Measurements from ENCODE around the gene C1QC.
A peak's percentile ranks its signal among the peaks of the same experiment; 100 is the strongest.

Gene C1QC

DNA sequence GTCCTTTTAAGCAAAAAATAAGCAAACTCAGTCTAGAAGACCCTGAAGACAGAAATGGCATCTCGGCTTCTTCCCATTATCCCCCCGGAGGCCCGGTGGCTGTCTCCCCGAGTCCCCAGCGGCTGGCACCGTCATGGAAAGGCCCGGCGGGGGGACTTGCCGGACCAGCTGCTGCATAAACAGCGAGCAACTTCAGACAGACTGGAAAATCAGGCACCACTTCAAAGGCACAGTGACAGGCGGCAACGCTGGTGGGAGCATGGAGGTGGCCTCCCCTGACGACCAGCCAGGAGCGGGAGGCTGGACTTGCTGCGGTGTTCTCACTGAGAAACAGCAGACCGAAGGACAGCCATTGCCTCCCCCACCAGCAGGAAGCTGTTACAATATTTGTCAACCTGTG, 25.4 kb upstream of the C1QC start:
- FAIRE-seq (no peak), DNase-seq (ENCODE audit: insufficient read length, low spot score) (no peak)

- no peak for FAIRE-seq
- no peak for DNase-seq (ENCODE audit: insufficient read length, low spot score)
Measured at GRCh38 chr1:22619252-22619651, 24.2 kb upstream of the C1QC start.

DNA sequence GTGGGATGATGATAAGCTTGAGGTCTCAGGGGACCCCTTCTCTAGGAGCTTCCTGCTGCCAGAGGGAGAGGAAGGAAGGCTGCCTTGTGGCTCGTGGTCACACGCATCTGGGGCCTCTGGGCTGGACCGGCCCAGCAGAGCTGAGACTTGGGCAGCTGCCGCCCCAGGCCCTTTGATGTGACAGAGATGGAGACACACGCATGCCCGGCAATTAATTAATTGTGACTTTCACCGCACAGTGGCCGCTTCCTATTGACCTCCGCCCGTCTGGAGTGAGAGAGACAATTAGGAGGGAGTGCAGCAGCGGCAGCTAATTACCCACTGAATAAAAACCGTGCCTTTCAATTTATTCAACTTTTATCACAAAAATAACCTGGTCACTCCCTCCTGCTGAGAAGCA, 23.6 kb upstream of the C1QC start:
- DNase-seq (ENCODE audit: insufficient read length, low spot score) (no peak), FAIRE-seq (no peak)

DNA sequence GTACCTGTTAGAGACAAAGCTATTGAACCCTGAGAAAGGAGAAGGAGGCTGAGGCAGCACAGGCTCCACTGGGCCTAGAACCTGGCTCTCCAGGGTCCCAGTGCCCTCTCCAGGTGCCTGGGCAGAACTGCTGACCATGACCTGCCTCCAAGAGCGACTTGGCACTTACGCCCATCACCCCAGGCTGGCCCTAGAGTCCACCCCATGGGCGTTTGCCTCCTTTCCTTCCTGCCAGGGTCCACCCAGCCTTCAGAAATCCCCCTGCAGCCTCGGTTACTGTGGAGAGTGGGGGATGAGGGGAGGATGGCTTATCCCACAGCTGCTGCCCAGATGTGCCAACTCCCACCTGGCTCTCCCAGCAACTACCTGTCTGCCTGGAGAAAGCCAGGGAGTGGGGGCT, 21.7 kb upstream of the C1QC start:
- FAIRE-seq (no peak), DNase-seq (ENCODE audit: insufficient read length, low spot score) (no peak)

DNA sequence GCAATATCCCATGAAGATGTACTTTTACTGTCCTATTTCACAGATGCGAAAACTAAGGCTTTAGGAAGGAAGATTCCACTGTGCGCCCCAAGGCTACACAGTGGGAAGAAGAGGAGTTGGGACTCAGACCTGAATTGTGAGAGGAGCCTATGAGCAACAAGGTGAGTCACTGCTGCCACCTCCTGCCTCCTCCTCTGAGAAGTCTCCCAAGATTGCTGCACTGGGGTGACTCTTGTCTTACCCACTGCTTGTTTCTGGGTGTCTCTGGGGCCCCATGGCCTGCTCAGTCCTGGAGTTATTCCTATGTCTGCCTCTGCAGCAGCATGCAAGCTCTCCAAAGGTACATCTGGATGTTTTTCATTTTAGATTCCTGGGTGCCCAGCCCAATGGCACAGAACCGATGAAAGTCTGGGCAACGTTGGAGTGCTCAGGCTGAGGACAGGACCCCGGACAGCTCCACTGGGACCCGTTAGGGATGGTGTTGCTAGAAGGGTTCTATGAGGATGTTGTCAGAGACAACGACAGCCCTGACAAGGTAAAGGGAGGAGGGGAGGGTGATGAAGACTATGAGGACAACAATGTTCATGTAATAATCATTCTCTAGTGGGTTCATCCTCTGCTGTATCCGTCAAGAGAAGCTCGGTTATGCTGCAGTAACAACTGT, 18.0 kb upstream of the C1QC start:
- no peak for DNase-seq (ENCODE audit: insufficient read length, low spot score)
- no peak for FAIRE-seq

DNA sequence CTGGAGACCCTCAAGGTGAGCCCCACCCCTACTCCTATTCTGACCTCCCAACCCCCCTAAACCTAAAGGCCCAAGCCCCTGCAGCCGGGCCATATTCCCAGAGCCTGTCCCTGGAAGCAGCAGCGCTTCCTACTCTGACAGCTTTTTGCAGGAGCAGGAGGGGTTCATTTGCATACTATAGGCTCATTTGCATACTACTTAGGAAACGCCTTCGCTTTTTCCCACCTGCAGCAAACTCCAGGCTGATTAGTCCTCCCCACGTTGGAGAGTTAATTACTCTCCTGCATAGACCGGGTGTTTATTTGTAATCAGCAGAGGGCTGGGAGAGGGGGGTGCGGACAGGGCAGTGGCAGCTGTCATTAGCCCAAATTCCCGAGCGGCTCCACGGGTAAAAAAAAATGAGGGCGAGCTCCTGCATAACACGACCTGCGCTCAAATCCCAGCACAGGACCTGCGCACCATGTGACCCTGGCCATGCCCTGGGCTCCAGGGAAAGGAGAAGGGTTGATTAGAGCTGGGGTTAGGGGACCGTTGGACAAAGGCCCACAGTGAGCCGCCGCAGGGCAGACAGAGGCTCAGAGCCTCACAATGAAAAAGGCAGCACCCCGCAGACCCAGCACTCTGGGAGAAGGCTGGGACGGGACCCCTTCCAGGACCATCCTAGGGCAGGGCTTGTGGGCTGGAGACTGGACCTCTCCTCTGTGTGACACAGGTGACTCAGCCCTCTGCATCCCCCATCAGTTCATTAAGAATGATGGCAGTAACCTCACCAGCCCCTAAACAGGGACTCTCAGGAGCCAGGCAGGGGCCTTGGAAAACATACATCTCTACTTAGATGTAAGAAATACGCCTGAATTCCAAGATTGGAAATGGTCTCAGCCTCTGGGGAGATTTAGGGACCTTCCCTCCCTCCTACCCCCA, 16.9 kb upstream of the C1QC start:
- no peak for FAIRE-seq
- no peak for DNase-seq (ENCODE audit: insufficient read length, low spot score)

GRCh38 chr1:22627331-22627730, 16.1 kb upstream of the C1QC start:
- no peak for FAIRE-seq
- DNase-seq (ENCODE audit: insufficient read length, low spot score) = no peak

DNA sequence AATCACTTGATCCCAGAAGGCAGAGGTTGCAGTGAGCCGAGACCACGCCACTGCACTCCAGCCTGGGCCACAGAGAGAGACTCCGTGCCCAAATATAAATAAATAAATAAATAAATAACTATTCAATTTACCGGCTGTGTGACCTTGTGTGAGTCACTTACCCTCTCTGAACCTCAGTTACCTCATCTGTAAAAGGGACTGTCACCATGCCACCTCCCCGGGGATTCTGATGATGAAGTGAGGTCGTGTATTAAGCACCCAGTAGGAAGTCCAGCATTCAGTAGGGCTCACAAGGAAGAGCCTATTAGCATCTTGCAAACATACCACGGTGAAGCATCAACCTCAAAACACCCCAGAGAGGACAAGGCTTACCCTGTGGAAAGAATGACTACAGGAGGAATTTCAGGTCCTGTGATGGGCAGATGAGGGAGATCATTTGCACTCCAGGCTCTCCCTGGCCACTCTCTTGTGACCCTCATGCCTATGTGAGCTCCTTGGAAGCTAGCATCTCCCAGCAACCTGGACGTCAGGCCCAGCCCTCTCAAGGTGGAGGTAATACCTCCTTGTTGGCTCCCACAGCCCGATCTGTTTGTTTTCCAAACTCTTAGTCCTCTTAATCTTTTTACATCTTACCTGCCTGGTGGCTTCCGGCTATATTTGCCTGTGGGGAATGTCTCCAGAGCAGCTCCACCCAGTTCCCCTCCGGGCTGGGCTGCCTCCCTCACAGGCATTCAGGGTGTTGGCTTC, 14.6 kb upstream of the C1QC start:
- no peak for FAIRE-seq
- DNase-seq (ENCODE audit: insufficient read length, low spot score) = no peak

DNA sequence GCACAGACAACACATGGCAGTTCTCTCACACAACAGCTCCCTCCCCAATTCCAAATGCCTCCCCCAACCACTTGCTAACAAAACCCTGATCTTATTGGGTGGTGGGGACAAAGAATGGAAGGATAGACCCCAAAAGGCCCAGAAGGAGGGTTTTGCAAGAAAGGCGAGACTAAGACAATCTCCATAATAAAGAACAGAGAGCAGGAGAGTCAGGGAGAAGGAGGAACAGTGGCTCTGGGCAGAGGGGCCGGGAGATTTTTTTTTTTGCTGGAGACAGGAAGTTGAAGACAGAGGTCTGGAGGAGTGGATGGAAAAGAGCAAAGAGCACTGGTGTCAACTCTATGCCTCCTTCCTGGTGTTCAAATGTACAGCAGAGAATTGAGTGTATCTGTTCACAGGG, 13.5 kb upstream of the C1QC start:
- FAIRE-seq = no peak
- DNase-seq (ENCODE audit: insufficient read length, low spot score) = no peak

DNA sequence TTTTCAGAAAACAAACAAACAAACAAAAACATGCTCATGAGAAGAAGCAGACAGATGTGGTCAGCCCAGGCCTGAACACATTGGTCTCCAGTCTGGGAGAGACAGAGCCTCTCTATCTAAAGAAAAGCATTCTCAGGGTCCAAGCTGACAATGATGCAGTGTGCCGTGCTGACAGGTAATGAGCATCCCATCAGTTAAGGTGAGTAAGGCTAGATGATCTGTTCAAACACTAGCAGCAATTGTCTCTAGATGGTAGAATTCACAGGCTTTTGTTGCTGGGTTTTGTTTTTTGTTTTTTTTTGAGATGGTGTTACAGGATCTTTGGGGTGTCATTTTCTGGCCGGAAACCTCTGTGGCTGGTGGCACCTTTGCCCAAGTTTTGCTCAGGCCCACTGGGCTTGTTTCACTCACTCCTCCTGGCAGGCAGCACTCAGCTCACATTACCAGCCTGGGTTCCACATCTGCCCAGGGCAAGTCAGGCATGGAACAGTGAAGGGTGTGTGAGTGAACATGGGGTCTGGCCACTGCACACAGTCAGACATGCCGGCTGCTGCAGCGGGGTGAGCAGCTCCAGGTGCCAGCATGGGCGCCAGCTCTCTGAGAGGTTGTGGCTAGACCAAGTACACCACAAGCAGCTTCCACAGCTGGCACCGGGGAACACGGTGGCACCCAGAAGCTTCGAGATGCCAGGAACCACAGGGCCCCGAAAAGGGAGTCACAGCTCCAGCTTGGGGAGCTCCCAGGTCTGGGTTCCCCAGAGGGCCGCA, 9.6 kb upstream of the C1QC start:
- FAIRE-seq = no peak
- DNase-seq (ENCODE audit: insufficient read length, low spot score) = no peak

- FAIRE-seq (no peak), DNase-seq (ENCODE audit: insufficient read length, low spot score) (no peak)
Measured at GRCh38 chr1:22635436-22635835, 8.0 kb upstream of the C1QC start.

DNA sequence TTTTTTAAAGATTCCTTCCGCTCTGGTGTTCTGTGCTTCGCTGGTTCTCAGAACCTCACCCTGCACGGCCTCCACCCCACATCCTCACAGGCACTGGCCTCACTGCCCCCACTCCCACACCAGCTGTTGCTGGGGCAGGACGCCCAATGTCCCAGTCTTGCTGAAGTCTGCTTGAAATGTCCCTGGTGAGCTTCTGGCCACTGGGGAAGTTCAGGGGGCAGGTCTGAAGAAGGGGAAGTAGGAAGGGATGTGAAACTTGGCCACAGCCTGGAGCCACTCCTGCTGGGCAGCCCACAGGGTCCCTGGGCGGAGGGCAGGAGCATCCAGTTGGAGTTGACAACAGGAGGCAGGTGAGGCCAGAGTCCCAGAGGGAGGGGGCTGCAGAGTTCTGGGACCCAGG, 7.1 kb upstream of the C1QC start, which contains the start of gene C1QA:
Gene C1QA (plus strand): TSS at position 276 of the 400 bp plus-strand sequence. CDS start 989 bp downstream, outside the sequence.
- FAIRE-seq (no peak), DNase-seq (ENCODE audit: insufficient read length, low spot score) (no peak)

DNA sequence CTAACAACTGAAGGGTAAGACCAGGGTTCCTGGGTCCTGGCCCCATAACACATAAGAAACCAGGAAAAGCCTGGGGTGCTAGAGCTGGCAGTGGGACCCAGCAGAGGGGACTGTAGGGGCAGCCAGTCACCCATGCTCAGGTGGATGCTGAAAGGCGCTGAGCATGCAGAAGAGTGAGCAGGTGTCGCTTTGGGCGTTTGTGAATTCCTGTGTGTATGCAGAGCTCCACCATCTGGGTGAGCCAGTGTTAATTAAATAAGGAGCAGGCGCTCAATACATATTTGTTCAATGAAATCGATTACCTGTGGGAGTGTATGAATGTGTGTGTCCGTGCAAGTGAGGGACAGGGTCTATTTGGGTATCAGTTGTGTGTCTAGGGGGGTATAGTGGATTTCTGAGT, 6.5 kb upstream of the C1QC start:
- DNase-seq (ENCODE audit: insufficient read length, low spot score) (no peak), FAIRE-seq (no peak)

DNA sequence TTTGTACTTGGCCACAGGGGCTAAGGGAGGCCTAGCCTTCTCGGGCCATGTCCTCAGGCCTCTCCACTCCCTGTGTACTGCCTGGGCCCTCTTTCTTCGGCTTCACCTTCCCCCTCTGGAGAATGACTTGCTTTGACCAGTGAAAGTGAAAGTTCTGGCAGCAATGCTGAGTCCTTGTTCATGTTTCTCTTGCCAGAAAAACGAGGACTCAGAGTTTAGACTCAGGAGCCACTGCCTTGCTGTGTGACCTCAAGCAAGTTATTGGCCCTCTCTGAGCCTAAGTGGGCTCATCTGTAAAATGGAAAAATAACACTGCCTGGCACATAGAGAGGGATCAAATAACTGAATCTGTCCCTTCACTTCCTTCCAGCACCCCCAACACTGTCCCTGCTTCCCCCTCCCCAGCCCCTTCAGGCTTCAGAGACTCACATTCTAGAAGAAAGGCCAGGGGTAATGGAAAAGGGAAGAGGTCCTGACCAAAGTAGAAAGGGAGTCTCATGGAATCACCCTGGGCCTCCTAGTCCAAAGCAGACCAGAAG, 5.5 kb upstream of the C1QC start:
- FAIRE-seq (no peak), DNase-seq (ENCODE audit: insufficient read length, low spot score) (no peak)

- no peak for DNase-seq (ENCODE audit: insufficient read length, low spot score)
- FAIRE-seq = no peak
Measured at GRCh38 chr1:22638476-22639234, 4.8 kb upstream of the C1QC start.

DNA sequence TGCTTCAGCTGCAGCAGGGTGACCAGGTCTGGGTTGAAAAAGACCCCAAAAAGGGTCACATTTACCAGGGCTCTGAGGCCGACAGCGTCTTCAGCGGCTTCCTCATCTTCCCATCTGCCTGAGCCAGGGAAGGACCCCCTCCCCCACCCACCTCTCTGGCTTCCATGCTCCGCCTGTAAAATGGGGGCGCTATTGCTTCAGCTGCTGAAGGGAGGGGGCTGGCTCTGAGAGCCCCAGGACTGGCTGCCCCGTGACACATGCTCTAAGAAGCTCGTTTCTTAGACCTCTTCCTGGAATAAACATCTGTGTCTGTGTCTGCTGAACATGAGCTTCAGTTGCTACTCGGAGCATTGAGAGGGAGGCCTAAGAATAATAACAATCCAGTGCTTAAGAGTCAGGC, 4.1 kb upstream of the C1QC start:
- DNase-seq (ENCODE audit: insufficient read length, low spot score) = no peak
- FAIRE-seq = no peak

DNA sequence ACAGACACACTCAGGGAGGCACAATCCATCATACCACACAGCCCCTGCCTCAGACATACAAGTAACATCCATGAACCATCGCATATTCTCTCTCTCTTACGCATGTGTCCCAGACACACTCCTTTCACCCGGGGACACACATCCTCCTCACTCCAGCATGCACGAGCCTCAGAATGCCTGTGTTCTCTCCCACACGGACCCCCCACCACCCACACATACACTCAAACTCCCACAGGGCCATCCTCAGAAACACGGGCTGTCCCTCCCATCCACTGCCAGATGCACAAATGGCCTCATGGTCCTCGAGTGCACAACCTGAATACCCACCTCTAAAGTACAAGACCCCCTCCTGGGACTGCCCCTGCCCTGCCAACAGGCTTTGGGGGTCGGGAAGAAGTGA, 2.2 kb upstream of the C1QC start:
- FAIRE-seq = no peak
- no peak for DNase-seq (ENCODE audit: insufficient read length, low spot score)

DNA sequence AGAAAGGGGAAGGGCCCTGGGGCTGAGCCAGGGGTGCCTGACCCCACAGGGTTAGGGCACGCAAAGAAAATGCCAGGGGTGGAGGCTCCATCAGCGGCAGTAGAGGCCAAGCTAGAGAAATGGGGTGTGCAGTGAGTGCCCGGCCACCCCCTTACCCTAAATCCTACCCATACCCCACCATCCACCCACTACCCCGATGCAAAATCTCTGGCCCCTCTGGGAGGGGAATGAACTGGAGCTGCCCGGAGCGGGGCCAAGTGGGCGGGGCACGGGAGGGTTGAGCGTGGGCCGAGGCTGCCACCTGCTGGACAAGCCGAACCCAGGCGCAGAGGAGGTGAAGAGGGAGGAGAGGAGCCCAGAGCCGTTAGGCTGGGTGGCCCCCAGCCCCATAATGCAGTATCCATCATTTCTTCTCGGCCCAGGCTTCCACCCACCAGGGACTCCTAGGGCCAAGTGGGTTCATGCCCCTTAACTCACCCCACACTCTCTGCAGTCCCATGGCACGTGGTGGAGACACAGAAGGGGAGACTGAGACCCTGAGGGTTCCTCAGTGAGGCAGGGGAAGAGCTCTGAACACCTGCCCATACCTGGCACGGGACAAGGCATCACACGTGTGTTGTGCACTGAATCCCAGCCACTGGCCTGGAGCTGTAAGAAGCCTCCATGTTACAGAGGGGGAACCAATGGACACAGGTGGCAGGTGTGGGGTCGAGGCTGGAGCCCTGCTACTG, 1.4 kb upstream of the C1QC start:
- peak; percentile 73 for FAIRE-seq
- peak; percentile 87 for DNase-seq (ENCODE audit: insufficient read length, low spot score)

GRCh38 chr1:22643928-22644327, 495 bp downstream of the C1QC start:
- FAIRE-seq (no peak), DNase-seq (ENCODE audit: insufficient read length, low spot score) (no peak)

All from GM19239 (cell line).